Pancreas (tissue), 10 donors: ENCODE data around the gene ANKRD53. TPM values are rescaled to one million over a fixed set of nuclear protein-coding genes. Genes with fewer than 3 reads are reported as not detected.

ENCODE experiments used
- ATAC-seq, 4 donors: fragments of 200-7000 bp; cut with Tn5 transposase; one replicate each; pipeline versions ENCODE4 v1.8.0 to v1.9.1; 2020; ENCODE audit warnings: mild to moderate bottlenecking in 4 of 4, moderate library complexity in 4 of 4
- DNase-seq, 6 donors: peaks; one replicate each; pipeline ENCODE4 v3.0.0-alpha.2; 2020
- FAIRE-seq: peaks from 2 replicates; lab custom pipeline; 2012; peaks lifted over from hg19 to GRCh38; lab: Jason Lieb, UNC
- H3K27ac ChIP-seq, 4 donors: fragments of 200-600 bp; sonication (generic); 1 replicate in 3 of 4; 2 replicates in 1 of 4; pipeline versions ENCODE4 v1.5.0 to v1.8.0; 2020
- H3K27me3 ChIP-seq, 4 donors: fragments of 200-600 bp; one replicate each; pipeline ENCODE4 v1.8.0; 2021
- H3K36me3 ChIP-seq, 3 donors: fragments of 200-600 bp; sonication (generic) in 1 of 3; one replicate each; pipeline versions ENCODE4 v1.5.0 to v1.8.0; 2020 to 2021
- H3K4me1 ChIP-seq, 3 donors: fragments of 200-600 bp; one replicate each; pipeline ENCODE4 v1.8.0; 2021
- H3K4me3 ChIP-seq, 4 donors: fragments of 200-600 bp; sonication (generic) in 2 of 4; one replicate each; pipeline versions ENCODE4 v1.5.0 to v1.8.0; 2020 to 2021
- H3K9me3 ChIP-seq, 4 donors: fragments of 200-600 bp; one replicate each; pipeline ENCODE4 v1.8.0; 2021
- CTCF ChIP-seq, 4 donors: fragments of 200-600 bp; sonication (generic) in 3 of 4; IDR thresholded peaks; one replicate each; pipeline versions ENCODE4 v1.5.0 to v1.8.0; 2021; ENCODE audit warnings: antibody characterized with exemption in 4 of 4
- WGBS, 2 donors: extraction: QIAGEN DNeasy Blood & Tissue Kit; methylation state at CpG; one replicate each; pipeline ENCODE4 v1.1.7; 2013; 5-methylcytosine and 5-hydroxymethylcytosine counted together
- intact Hi-C, 3 donors: fragments of 100-400 bp; cut with DNase I; formaldehyde crosslinking; loops; one replicate each; pipeline versions ENCODE4 v1.11.1 to v1.14.2; 2022
- polyA plus RNA-seq, 2 donors: library from polyadenylated mRNA; stranded (reverse); fragments of 200-250 nt; gene quantifications; one replicate each; pipeline ENCODE4 v1.2.3, GENCODE V29; 2013
- total RNA-seq, 6 donors: library from RNA; stranded (reverse); fragmentation: NEBNext Ultra II Directional in 4 of 6; extraction: Animal tissue kit (Norgen Biotek cat#: 25700) in 4 of 6; gene quantifications; one replicate each; pipeline versions ENCODE4 v1.2.1 to v1.2.4, GENCODE V29; 2021 to 2023
- donor health status: healthy with polysubstance abuse.
- donor health status: DM: no; HTN: no; CAD: no; lungs with moderate emphysema.
- donor health status: DM: no; HTN: no; CAD: no.
- donor health status: control.
- donor health status: control.
- donor health status: Bipolar disorder and iron deficiency.
- donor health status: DM: yes; HTN: yes; CAD: no.
- donor health status: DM: no; HTN: no; CAD: no.
- donor health status: DM: no; HTN: no; CAD: no.
- donor health status: DM: yes; HTN: yes; CAD: no.

Gene ANKRD53
- total and polyA plus RNA-seq, 8 donors = 3.5 to 10.2 (median 6.8) TPM

- Histone ChIP-seq H3K4me3 (peak overlapping the region in 3 of 4 donors; percentile 36 to 76 (median 72)), H3K27me3 (no peaks in the 10 kb centered on the region), H3K4me1 (peaks cover 5 to 9% (median 8%) of the 10 kb centered on the region in 3 donors), H3K9me3 (no peaks in the 10 kb centered on the region), H3K36me3 (no peaks in the 10 kb centered on the region), H3K27ac (peak overlapping the region; percentile 70 to 90 (median 86))
- TF ChIP-seq CTCF (IDR thresholded peaks at IDR 0.05) = no peak
- DNase-seq (peak in 1 of 6 donors; percentile 52), ATAC-seq (peak; percentile 2 to 14 (median 13)), FAIRE-seq (peak; percentile 41)
- whole genome bisulfite sequencing, 2 donors = 18 to 26% methylated on average over 14 of the region's 14 CpGs
- intact Hi-C loops = no loop called here
These were observed 725 bp upstream of the ANKRD53 start for GRCh38 chr2:70977605-70978205.

GRCh38 chr2:70979180-70979488 is 704 bp downstream of the ANKRD53 start:
- peak overlapping the region; percentile 46 to 76 (median 60) for H3K4me3 ChIP-seq
- no peak for TF ChIP-seq CTCF (IDR thresholded peaks at IDR 0.05)
- ATAC-seq = no peak
- H3K4me1 ChIP-seq = peaks cover 5 to 9% (median 8%) of the 10 kb centered on the region in 3 donors
- H3K27me3 ChIP-seq = no peaks in the 10 kb centered on the region
- FAIRE-seq = no peak
- 13 to 15% methylated on average over 19 of the region's 19 CpGs for WGBS, 2 donors
- no peak for DNase-seq
- H3K9me3 ChIP-seq = no peaks in the 10 kb centered on the region
- H3K36me3 ChIP-seq = no peaks in the 10 kb centered on the region
- peak overlapping the region; percentile 70 to 90 (median 86) for H3K27ac ChIP-seq
- intact Hi-C loops = no loop called here

GRCh38 chr2:70979626-70980025 is 1.2 kb downstream of the ANKRD53 start:
- DNase-seq (no peak), FAIRE-seq (no peak), ATAC-seq (no peak)
- Histone ChIP-seq H3K27me3 (no peaks in the 10 kb centered on the region), H3K4me1 (peaks cover 5 to 9% (median 8%) of the 10 kb centered on the region in 3 donors), H3K27ac (peak overlapping the region in 3 of 4 donors; percentile 70 to 86 (median 85)), H3K9me3 (no peaks in the 10 kb centered on the region), H3K4me3 (peak overlapping the region in 2 of 4 donors; percentile 72 to 76), H3K36me3 (no peaks in the 10 kb centered on the region)
- intact Hi-C loops = no loop called here
- TF ChIP-seq CTCF (IDR thresholded peaks at IDR 0.05) = no peak
- WGBS, 2 donors = 89 to 92% methylated on average over 9 of the region's 9 CpGs

GRCh38 chr2:70981421-70981820 is 3.0 kb downstream of the ANKRD53 start:
- no peak for FAIRE-seq
- Histone ChIP-seq H3K36me3 (peaks cover 0 to 7% (median 0%) of the 10 kb centered on the region in 3 donors), H3K9me3 (no peaks in the 10 kb centered on the region), H3K27ac (no peak overlapping the region), H3K27me3 (no peaks in the 10 kb centered on the region), H3K4me3 (no peak overlapping the region), H3K4me1 (peaks cover 5 to 8% (median 8%) of the 10 kb centered on the region in 3 donors)
- TF ChIP-seq CTCF (IDR thresholded peaks at IDR 0.05) = no peak
- peak in 2 of 6 donors; percentile 6 for DNase-seq
- no peak for ATAC-seq
- intact Hi-C loops = no loop called here
- WGBS, 2 donors = 57 to 65% methylated on average over 2 of the region's 2 CpGs
